ENCODE data around the gene SCNM1.

The SCNM1 gene

DNA sequence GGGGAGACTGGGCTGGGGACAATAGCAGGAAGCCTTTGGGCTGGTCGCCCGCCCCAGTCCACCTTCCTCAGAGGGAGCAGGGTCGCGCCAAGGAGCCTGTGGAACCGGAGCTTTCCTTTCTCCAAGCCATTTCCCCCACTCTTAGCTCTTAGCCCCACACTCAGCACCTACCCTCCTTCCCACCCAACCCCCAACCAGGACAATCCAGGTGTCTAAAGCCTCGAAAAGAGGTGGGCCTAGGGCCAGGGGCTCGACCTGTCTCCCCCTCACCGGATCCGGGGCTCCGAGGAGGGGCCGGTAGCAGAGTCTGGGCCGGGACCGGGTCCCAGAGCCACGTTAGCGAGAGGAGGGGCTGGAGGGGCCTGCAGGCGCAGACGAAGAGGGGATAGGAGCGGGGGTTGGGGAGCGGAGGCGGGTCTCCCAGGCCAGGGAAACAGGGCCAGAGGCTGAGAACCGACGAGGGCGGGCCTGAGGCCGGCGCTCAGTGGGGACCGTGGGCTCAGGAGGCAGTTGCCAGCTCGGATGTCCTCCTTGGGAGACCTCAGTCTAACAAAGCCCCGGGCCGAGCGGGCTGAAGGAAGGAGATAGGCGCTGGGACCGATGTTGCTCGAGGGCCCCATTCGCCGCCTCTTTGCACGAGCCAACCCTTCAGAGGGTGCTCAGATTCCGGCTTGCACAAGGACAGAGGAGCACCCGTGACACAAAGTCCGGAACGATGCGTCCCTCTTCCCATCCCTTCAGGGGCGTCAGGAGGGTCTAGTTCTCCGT, 20.5 kb upstream of the SCNM1 start:
- peak in 25 of 42 donors; percentile 21 to 64 (median 37) for DNase-seq

DNA sequence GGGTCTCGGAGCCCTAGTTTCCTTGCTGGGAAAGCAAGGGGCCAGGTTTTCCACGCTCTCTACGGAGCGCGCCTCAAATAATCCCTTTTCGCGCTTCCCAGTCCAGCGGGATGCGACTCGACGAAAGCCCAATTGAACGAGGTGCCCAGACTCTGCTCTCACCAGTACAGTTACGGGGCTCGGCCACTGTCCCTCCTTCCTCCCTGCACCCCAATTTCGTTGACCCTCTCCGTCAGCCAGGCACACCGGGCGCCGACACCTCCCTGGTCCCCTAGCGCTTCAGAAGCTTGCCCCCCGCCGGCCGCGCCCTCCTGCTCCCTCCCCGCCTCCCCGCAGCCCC, 19.9 kb upstream of the SCNM1 start:
- peak in 5 of 42 donors; percentile 13 to 49 (median 27) for DNase-seq
- intact Hi-C loops (cut with DNase I) = no loop called here

More for the DNA sequence above, 20.5 kb upstream of the SCNM1 start:
- intact Hi-C loops (cut with DNase I) = no loop called here

DNA sequence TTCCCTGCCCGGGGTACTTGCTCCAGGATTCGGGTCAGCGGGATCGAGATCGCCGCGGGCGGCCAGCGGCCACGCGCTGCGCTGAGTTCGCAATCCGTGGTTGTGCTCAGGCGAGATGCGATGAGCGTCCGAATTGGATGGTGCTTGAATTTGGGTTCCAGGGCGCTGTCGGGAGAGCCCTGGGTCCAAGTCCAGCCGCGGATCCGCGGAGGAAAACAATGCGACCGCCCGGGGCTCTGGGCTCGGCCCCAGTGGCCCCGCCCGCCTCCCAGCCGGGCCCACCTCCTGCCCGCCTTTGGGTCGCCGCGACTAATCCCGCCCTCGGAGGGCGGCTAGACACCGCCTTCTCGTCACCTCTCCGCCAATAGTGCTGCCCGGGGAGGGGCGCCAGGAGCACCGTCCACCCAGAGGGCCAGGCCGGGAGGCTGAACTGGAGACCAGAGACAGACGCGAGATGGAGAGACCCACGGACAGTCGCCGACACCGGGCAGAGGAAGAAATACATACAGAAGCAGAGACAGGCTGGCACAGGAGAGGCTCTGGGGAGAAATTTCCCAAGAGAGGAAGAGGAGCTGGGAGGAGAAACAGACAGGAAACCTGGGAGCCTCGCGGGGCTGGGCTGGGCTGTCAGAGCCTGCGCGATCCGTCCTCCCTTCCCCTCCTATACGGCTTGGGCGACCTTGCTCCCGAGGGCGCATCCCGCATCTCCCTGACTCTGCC, 19.4 kb upstream of the SCNM1 start, which contains the start of gene SEMA6C:
Gene SEMA6C, minus strand, starts transcription at position 220 of the 720 bp plus-strand sequence. CDS start 4,010 bp downstream, outside the sequence.
- peak; percentile 89 to 99 (median 98) for DNase-seq
- intact Hi-C loops (cut with DNase I) = no loop called here

DNA sequence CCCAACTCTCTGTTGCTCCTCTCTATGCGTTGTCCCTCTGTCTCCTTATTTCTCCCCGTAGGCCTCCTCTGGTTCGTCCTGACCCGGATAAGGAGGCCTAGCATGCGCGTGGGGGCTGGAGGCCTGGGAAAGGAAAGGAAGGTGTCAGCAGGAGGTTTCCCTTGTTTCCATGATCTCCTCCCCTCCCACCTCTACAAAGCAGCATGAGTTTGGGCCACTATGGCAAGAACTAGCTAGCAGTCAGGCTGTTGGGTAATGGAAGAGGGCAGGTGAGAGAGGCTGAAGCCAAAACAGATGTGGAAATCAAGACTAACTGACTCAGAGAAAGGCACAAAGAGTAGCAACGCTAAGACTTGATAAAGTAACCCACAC, 18.8 kb upstream of the SCNM1 start:
- no peak for DNase-seq
- intact Hi-C loops (cut with DNase I) = no loop called here

DNA sequence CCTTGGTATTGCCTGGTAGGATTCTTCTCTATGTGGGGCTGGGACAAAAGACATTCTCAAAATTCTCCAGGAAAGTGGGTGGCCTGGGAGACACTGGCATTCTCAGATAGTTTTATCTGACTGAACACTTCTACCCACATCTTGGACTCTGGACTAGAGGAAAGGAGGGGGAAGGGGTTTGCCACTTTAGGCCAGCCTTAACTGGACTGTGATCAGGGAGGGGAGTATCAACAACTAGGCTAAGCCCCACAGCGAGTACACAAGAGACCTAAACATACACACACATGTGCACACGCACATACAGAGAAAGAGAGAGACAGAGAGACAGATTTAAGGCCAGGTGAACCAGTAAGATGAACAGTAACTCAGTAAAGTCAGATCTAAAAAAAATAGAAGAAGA, 18.3 kb upstream of the SCNM1 start:
- intact Hi-C loops (cut with DNase I) = no loop called here
- DNase-seq = no peak

GRCh38 chr1:151156515-151156819, 9.5 kb upstream of the SCNM1 start, which contains the start of gene TNFAIP8L2:
Gene TNFAIP8L2, plus strand, starts transcription at chr1:151156649. Its CDS starts 2,049 bp downstream, at chr1:151158698.
- peak in 24 of 42 donors; percentile 26 to 67 (median 44) for DNase-seq

DNA sequence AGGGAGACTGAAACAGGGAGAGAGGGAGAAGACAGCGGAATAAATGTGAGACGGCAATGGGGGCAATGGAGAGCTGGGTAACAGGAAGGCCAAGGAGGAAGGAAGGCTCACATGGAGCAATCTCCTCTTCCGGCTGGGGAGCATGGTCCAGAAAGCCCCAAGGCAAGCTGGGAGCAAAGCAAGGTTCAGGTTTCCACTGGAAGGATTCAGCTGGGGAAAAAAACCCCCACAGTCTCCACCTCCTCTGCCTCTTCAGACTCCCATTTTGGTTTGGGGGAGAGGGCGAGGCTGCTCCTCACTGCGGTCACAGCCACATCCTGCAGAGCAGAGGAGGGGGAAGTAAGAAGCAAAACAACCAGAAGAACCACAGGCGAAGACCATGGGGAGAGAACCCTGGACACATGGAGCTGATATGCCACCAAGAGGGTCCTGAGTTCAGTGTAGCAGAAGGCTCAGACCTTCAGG, 8.8 kb upstream of the SCNM1 start:
- intact Hi-C loops (cut with DNase I) = loop anchor here (10.0 kb wide), 1 partner anchor 62 kb away; no protein-coding TSS in a partner anchor
- peak in 7 of 42 donors; percentile 15 to 34 (median 22) for DNase-seq

More at GRCh38 chr1:151156515-151156819, 9.5 kb upstream of the SCNM1 start, which contains the start of gene TNFAIP8L2:
- intact Hi-C loops (cut with DNase I) = loop anchor here (10.0 kb wide), 1 partner anchor 62 kb away; no protein-coding TSS in a partner anchor

DNA sequence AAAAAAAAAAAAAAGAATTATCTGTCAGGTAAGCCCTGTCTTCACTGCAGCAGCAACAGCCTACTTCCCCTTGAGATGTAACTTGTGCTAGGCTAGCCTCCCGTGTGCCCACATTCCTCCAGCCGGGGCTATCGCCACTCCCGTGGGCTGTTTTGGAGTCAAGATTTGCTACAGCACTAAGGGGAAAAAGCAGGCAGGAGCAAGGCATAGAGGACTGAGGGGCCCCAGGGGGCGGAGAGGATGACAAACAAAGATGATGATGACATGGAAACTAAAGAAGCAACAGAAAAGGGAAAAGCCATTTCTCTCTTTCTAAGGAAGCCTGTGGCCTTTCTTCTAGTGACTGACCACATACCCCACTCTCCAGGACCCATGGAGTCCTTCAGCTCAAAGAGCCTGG, 7.6 kb upstream of the SCNM1 start:
- no peak for DNase-seq
- intact Hi-C loops (cut with DNase I) = loop anchor here (10.0 kb wide), 1 partner anchor 64 kb away; no protein-coding TSS in a partner anchor

DNA sequence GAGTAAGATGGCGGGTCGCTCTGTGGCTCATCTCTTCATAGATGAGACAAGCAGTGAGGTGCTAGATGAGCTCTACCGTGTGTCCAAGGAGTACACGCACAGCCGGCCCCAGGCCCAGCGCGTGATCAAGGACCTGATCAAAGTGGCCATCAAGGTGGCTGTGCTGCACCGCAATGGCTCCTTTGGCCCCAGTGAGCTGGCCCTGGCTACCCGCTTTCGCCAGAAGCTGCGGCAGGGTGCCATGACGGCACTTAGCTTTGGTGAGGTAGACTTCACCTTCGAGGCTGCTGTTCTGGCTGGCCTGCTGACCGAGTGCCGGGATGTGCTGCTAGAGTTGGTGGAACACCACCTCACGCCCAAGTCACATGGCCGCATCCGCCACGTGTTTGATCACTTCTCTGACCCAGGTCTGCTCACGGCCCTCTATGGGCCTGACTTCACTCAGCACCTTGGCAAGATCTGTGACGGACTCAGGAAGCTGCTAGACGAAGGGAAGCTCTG, 7.1 kb upstream of the SCNM1 start:
- intact Hi-C loops (cut with DNase I) = loop anchor here (10.0 kb wide), 1 partner anchor 64 kb away; no protein-coding TSS in a partner anchor
- DNase-seq = peak in 2 of 42 donors; percentile 15 to 18

GRCh38 chr1:151159373-151159772, 6.6 kb upstream of the SCNM1 start:
- intact Hi-C loops (cut with DNase I) = loop anchor here (10.0 kb wide), 1 partner anchor 65 kb away; no protein-coding TSS in a partner anchor
- DNase-seq = peak in 1 of 42 donors; percentile 23

- peak in 3 of 42 donors; percentile 26 to 53 (median 53) for DNase-seq
- intact Hi-C loops (cut with DNase I) = no loop called here
These were observed 1.1 kb upstream of the SCNM1 start for GRCh38 chr1:151164732-151165280.

DNA sequence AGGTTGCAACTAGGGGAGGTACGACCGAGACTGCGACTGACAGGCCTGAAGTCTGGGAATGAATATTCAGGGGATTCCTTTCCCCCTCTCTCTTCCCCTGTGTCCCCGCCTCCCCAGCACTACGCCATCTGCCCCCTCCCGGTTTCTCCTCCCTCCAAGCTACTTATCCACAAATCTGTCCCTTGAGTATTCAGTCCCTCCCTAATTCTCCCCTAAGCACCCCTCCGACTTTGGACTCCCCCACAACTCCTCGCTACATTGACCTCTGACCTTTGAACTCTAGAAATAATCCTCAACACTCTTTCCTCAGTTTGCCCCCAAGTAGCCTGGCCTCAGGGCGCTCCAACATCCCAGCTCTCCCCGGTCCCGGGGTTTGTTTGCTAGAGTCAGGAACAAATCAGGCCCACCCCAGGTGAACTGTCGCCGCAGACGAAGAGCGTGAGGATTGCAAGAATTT, 635 bp upstream of the SCNM1 start:
- intact Hi-C loops (cut with DNase I) = no loop called here
- peak in 39 of 42 donors; percentile 29 to 80 (median 62) for DNase-seq

GRCh38 chr1:151166505-151166956, 587 bp downstream of the SCNM1 start:
- intact Hi-C loops (cut with DNase I) = no loop called here
- DNase-seq = no peak

GRCh38 chr1:151167116-151167515, 1.2 kb downstream of the SCNM1 start:
- intact Hi-C loops (cut with DNase I) = no loop called here

GRCh38 chr1:151171190-151171589, 5.2 kb downstream of the SCNM1 start:
- intact Hi-C loops (cut with DNase I) = no loop called here
- no peak for DNase-seq

More at GRCh38 chr1:151167116-151167515, 1.2 kb downstream of the SCNM1 start:
- DNase-seq = no peak

- DNase-seq = peak; percentile 40 to 93 (median 82)
- intact Hi-C loops (cut with DNase I) = no loop called here
These were observed 9.2 kb downstream of the SCNM1 start for GRCh38 chr1:151175041-151175741.

DNA sequence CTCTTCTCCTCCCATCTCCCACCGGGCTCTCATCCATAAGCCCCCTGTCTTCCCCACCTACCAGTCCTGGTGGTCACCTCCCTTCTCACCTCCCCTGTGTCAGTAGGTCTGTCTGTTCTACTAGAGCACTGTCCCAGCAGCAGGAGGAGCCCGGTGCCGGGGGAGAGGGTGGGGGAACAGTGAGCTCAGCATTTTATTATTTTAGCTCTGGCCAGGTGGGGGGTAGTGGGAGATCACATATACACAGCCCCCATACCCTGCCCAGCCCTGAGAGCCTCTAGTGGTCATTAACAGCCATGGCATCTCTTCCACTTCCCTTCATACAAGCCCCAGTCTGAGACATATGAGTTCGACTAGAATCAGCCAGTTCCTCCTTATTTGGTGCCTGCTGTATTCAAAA, 9.9 kb downstream of the SCNM1 start, which contains the start of gene TMOD4:
Gene TMOD4, minus strand, starts transcription at position 119 of the 400 bp plus-strand sequence. CDS start 1,106 bp downstream, outside the sequence.
- intact Hi-C loops (cut with DNase I) = no loop called here
- DNase-seq = peak in 2 of 42 donors; percentile 12 to 17

DNA sequence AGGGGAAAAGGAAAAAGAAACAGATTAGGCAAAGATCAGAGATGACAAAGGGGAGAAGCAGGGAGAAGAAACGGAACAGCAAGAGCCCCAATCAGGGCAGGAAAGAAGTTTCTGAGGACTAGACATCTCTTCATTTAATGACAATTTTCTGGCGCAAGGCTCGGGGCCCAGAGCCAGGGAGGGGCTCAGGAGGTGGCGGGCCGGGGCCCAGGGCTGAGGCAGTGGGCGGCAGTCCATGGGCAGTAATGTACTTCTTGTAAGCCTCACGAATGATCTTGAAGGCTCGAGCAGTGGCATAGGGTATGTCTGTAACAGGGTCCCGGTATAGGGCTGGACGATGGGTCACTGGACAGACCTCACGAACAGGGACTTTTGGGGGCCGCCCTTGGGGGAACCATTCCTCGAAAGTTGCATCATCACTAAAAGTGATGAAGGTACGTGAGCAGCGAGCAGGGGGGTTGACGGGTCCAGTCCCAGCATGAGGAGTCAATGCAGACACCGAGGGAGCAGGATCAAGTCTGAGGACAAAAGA, 10.6 kb downstream of the SCNM1 start:
- intact Hi-C loops (cut with DNase I) = no loop called here
- no peak for DNase-seq

All from head of caudate nucleus (tissue), 42 donors.